Activated CD8-positive, alpha-beta memory T cell treated with anti-CD3 and anti-CD28 coated beads, Interleukin-2, amount 50 U/mL, for 24 hours (primary cell): ENCODE results near the gene EPHB4.
"Not testable (repeated sequence)": the region's sequence is repeated elsewhere in the genome, so short reads cannot be mapped to it uniquely, and the experiment has no call there.

ENCODE experiments used
- DNase-seq: peaks from one replicate; pipeline ENCODE4 v3.0.0-alpha.2; 2020; ENCODE audit errors: extremely low read depth

Gene EPHB4

DNA sequence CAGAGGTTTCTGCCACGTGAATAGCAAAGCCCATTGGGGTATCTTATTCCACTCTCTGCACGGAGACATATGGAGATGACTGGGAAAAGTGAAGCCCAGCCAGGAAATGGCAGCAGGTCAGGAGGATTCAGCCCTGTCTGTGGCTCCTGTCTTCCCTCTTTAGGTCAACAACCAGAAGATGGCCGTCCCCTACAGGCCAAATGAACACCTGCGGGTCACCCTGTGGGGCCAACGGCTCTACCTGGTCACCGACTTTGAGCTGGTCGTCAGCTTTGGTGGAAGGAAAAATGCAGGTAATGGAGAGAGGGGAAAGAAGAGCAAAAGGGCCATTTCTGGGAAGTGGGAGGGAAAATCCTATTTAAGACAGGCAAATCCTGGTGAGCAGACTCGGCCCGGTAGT is 38.3 kb downstream of the EPHB4 start:
- DNase-seq, result no peak

DNA sequence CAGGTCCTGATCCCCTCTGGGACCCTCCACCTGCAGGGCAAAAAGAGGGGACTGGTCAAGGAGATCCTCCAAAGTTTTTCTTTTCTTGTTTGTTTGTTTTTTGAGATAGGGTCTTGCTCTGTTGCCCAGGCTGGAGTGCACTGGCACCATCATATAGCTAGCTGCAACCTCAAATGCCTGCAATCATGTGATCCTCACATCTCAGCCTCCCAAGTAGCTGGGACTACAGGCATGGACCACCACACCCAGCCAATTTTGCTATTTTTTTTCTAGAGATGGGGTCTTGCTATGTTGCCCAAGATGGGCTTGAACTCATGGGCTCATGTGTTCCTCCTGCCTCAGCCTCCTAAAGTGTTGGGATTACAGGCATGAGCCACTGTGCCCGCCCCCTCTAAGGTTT is 41.0 kb downstream of the EPHB4 start:
- no peak for DNase-seq

DNA sequence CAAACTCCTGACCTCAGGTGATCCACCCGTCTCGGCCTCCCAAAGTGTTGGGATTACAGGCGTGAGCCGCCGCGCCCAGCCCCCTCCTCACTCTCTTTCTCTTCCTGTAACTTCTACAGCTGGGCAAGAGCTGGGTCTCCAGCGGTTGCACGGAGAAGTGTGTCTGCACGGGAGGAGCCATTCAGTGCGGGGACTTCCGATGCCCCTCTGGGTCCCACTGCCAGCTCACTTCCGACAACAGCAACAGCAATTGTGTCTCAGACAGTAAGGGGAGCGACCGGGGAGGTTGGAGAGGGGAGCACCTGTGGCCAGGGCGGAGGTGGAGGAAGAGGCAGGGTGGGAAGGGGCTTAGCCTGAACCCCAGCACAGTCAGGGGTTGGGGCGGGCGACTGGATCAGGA is 41.4 kb downstream of the EPHB4 start:
- DNase-seq, result no peak

DNA sequence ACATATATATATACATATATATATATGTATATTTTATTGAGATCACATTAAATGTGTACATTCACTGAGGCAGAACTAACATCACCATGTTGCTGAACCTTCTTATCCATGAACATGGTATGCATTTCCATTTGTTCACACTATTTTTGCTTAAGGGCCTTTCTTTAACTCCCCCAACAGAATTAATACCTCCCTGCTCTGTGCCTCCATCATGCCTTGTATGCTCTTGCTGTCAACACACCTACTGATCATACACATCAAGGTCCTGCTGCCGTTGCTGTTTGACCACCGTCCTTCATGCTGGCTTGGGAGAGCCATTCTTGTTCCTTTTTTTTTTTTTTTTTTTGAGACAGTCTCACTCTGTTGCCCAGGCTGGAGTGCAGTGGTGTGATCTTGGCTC is 43.5 kb downstream of the EPHB4 start:
- no peak for DNase-seq

DNA sequence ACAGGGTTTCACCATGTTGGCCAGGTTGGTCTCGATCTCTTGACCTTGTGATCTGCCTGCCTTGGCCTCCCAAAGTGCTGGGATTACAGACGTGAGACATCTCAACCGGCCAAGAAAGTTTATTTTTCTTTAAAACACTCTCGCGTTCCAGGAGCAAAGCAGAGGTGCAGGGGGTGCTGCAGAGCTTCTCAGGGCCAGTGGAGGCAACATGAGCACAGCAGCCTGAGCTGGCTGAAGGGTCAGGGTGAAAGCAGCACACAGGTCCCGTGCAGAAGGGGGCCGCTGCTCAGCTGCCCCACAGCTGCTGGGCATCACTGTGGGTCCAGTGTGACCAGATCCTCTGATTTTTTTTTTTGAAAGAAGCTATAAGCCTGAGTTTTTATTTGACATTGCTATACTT is 46.1 kb downstream of the EPHB4 start:
- no peak for DNase-seq

DNA sequence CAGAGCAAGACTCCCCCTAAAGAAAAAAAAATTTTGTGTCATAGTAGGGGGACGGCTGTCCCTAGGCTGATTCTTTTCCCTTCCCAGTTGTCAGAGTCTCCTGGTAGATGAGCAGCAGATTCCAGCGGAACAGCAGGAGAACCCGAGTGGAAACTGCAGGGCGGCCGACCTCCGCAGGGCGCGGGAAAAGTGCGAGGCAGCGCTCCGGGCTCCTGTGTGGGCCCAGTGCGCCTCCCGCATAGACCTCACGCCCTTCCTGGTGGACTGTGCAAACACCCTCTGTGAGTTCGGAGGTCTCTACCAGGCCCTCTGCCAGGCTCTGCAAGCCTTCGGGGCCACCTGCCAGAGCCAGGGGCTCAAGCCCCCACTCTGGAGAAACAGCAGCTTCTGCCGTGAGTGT is 48.0 kb downstream of the EPHB4 start:
- DNase-seq, result no peak

DNA sequence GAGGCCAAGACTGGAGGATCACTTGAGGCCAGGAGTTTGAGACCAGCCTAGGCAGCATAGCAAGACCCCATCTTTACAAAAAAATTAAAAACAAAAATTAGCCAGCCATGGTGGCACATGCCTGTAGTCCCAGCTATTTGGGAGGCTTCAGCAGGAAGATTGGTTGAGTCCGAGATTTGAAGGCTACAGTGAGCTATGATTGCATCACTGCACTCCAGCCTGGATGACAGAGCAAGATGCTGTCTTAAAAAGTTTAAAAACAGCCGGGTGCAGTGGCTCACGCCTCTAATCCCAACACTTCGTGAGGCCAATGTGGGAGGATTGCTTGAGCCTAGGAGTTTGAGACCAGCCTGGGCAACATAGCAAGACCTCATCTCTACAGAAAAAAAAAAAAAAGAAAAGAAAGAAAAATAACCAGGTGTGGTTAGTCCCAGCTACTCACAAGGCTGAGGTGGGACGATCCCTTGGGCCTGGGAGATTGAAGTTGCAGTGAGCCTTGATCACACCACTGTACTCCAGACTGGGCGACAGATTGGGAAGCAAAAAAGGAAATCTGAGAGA is 49.2 kb downstream of the EPHB4 start:
- DNase-seq, result no peak

DNA sequence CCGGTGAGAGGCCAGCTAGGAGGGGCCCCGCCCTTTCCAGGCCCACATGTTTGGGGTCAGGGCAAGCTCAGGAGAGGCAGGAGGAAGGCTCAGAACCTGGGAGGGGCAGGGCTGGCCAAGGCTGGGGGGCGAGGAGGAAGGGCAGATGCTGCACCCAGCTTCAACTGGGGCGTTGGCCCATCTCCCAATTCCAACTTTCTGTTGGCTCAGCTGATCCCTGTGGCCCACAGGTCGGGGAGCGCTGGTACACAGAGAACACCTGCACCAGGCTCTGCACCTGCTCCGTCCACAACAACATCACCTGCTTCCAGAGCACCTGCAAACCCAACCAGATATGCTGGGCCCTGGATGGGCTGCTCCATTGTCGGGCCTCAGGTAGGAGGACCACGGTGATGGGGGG is 53.8 kb downstream of the EPHB4 start:
- no peak for DNase-seq

DNA sequence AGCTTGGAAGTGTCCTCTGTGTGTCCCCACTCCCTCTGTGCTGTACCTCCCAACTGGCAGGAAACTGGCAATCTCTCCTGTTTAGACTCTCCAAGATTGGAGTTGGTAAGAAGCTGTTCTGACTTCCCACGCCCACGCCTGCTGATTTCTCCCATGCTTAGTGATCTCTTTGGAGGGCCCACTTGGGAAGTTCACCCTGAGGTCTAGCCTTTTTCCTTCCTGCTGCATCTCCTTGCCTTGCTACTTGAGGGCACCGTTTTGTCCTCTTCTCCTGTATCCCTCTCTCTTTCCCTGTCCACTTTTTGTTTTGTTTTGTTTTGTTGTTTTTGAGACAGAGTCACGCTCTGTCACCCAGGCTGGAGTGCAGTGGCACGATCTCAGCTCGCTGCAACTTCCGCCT is 58.5 kb downstream of the EPHB4 start:
- DNase-seq, result no peak

DNA sequence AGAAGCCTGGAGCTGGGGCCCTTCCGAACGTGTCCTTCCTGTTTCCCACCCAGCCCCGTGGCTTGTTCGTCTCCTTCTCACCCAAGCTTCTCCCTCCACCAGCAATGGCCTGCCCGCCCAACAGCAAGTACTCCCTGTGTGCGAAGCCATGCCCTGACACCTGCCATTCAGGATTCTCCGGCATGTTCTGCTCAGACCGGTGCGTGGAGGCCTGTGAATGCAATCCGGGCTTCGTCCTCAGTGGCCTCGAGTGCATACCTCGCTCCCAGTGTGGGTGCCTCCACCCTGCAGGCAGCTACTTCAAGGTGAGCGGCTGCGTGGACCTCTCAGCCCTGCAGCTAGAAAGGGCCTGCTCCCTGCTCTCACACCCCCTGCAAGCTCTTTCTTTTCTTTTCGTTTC is 62.1 kb downstream of the EPHB4 start:
- DNase-seq, result no peak

DNA sequence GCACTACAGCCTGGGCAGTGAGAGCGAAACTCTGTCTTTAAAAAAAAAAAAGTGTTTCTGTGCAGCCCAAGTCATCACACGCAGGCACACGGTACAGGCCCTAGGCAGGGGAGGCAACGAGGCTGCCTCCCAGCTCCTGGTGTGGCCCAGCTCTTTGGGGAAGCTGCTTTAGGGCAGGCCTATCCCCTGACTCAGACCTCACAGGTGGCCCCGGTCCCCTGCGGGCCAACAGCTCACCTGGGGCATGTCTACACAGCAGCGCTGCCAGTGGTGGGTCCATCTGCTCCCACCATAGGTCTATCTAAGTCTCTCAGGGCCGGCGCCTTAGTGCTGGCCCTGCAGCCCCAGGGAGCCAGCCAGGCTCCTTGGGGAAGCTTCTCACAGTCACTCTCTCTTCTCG is 62.5 kb downstream of the EPHB4 start:
- no peak for DNase-seq

DNA sequence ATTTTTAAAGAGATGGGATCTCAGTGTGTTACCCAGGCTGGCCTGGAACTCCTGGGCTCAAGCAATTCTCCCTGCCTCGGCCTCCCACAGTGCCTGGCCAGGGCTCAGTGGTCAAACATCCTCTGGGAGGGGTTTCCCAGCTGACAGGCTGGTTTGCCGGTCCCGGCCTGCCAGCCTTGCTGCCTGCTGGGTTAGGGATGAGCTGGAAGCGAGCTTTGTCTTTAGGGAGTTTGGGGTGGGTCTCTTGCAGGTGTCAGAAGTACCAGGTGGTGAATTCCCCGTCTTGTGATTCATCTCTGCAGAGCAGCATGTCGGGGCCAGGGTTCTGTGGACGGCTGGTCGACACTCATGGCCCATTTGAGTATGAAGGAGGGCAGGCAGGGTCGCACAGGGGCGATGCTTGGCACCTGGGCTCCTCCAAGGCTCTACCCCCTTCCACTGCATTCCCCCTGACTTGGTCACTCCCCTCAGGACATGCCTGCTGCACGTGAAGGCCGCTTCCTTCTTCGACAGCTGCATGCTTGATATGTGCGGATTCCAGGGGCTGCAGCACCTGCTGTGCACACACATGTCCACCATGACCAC is 63.7 kb downstream of the EPHB4 start:
- DNase-seq, result no peak

DNA sequence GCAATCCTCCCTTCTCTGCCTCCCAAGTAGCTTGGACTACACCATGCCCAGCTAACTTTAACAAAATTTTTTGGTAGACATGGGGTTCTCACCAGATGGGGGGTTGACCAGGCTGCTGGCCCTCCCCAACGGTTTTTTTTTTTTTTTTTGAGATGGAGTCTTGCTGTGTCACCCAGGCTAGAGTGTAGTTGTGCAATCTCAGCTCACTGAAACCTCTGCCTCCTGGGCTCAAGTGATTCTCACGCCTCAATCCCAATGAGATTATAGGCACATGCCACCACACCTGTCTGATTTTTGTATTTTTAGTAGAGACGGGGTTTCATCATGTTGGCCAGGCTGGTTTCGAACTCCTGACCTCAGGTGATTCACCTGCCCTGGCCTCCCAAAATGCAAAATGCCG is 64.5 kb downstream of the EPHB4 start:
- not testable (repeated sequence) for DNase-seq

DNA sequence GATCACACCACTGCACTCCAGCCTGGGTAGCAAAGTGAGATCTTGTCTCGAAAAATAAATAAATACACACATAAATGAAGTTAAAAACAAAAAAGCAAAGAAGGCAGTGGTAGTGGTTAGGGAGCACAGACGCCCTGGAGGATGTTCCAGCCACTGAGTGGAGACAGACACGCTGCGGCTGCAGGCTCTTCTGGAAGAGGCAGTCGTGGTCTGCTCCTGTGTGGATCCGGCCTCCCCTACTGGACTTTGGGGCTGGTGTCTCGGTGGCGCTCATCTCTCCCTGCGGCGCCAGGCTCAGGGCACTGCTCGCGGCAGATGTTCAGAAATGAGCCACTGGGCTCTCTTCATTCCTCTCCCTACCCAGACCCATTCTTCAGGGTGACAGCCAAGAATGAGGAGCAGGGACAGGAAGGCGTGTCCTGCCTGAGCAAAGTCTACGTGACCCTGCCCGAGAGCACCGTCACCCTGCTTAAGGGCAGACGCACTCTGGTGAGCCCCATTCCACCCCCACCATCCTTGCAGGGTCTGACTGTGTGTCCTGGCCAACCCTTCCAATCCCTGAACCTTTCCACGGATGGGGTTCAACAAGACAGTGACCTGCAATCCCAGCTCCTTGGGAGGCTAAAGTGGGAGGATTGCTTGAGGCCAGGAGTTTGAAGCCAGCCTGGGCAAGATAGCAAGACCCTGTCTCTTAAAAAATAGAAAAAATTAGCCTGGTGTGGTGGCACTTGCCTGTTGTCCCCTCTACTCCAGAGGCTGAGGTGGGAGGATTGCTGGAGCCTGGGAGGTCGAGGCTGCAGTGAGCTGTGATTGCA is 67.8 kb downstream of the EPHB4 start:
- DNase-seq, result no peak

DNA sequence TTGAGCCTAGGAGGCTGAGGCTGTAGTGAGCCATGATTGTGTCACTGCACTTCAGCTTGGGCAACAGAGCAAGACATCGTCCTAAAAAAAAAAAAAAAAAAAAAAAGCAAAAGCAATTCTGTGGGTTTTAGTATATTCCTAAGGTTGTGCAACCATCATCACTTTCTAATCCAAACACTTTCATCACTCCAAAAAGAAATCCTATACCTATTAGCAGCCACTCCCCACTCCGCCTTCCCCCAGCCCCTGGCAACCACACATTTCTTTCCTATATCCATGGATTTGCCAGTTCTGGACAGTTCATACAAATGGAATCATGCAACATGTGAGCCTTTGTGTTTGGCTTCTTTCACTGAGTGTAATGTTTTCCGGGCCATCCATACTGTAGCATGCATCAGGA is 73.6 kb downstream of the EPHB4 start:
- no peak for DNase-seq

DNA sequence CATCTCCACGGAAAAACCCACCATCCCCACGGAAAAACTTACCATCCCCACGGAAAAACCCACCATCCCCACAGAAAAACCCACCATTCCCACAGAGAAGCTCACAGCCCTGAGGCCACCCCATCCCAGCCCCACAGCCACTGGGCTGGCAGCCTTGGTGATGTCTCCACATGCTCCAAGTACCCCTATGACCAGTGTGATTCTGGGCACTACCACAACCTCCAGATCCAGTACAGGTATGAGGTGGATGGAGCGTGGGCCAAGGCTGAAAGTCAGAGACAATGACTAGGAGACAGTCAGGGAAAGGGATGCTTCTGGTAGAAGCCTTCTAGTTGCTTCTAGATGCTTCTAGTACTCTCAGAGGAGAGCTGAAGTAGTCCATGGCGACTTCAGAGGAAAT is 74.3 kb downstream of the EPHB4 start:
- no peak for DNase-seq
